ENCODE results near the gene GART.

The GART gene

DNA sequence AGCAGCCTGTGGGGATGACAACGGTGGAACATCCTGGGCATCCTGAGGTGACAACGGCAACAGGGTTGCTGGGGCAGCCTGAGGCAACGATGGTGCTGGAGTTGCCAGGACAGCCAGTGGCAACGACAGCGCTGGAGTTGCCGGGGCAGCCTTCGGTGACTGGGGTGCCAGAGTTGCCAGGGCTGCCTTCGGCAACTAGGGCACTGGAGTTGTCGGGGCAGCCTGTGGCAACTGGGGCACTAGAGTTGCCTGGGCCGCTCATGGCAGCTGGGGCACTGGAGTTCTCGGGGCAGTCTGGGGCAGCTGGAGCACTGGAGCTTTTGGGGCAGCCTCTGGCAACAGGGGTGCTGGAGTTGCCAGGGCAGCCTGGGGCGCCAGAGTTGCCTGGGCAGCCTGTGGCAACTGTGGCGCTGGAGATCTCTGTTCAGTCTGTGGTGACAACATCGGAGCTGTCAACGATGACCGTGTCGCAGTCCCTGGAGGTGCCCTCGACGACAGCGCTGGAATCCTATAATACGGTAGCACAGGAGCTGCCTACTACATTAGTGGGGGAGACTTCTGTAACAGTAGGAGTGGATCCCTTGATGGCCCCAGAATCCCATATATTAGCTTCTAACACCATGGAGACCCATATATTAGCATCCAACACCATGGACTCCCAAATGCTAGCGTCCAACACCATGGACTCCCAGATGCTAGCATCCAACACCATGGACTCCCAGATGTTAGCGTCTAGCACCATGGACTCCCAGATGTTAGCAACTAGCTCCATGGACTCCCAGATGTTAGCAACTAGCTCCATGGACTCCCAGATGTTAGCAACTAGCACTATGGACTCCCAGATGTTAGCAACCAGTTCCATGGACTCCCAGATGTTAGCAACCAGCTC, 9.1 kb upstream of the GART start:
- TF ChIP-seq JUND (IDR thresholded peaks at IDR 0.05; ENCODE audit: low read depth) = no peak
- DNase-seq (ENCODE audit: low read depth in 1 of 2, low spot score in 1 of 2) = no peak
- in situ Hi-C loops (cut with HindIII; ENCODE audit: low pct_unique_long_range_greater_than_20kb, low sequenced_read_pairs) = no loop called here

DNA sequence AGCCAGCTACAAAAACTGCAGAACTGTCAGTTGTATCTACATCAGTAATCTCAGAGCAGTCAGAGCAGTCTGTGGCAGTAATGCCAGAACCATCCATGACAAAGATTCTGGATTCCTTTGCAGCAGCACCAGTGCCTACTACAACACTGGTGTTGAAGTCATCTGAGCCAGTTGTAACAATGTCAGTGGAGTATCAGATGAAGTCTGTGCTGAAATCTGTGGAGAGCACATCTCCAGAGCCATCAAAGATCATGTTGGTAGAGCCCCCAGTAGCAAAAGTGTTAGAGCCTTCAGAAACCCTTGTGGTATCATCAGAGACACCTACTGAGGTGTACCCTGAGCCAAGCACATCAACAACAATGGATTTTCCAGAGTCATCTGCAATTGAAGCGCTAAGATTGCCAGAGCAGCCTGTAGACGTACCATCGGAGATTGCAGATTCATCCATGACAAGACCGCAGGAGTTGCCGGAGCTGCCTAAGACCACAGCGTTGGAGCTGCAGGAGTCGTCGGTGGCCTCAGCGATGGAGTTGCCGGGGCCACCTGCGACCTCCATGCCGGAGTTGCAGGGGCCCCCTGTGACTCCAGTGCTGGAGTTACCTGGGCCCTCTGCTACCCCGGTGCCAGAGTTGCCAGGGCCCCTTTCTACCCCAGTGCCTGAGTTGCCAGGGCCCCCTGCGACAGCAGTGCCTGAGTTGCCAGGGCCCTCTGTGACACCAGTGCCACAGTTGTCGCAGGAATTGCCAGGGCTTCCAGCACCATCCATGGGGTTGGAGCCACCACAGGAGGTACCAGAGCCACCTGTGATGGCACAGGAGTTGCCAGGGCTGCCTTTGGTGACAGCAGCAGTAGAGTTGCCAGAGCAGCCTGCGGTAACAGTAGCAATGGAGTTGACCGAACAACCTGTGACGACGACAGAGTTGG, 8.2 kb upstream of the GART start:
- no peak for TF ChIP-seq JUND (IDR thresholded peaks at IDR 0.05; ENCODE audit: low read depth)
- DNase-seq (ENCODE audit: low read depth in 1 of 2, low spot score in 1 of 2) = no peak
- in situ Hi-C loops (cut with HindIII; ENCODE audit: low pct_unique_long_range_greater_than_20kb, low sequenced_read_pairs) = no loop called here

DNA sequence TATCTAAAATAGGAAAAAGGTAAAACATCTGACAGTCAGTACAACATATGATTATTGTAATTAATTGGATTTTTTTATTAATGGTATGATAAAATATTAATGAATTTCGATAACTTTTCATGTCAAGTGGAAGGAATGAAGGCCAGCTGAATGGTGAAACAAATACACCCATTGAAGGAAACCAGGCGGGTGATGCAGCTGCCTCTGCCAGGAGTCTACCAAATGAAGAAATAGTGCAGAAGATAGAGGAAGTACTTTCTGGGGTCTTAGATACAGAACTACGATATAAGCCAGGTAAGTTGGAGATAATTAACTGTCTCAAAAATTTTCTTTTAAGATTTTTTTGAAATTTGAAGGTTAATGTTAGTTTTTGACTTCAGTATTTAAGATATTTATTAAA, 4.2 kb upstream of the GART start:
- no peak for DNase-seq (ENCODE audit: low read depth in 1 of 2, low spot score in 1 of 2)
- in situ Hi-C loops (cut with HindIII; ENCODE audit: low pct_unique_long_range_greater_than_20kb, low sequenced_read_pairs) = no loop called here
- TF ChIP-seq JUND (IDR thresholded peaks at IDR 0.05; ENCODE audit: low read depth) = no peak

DNA sequence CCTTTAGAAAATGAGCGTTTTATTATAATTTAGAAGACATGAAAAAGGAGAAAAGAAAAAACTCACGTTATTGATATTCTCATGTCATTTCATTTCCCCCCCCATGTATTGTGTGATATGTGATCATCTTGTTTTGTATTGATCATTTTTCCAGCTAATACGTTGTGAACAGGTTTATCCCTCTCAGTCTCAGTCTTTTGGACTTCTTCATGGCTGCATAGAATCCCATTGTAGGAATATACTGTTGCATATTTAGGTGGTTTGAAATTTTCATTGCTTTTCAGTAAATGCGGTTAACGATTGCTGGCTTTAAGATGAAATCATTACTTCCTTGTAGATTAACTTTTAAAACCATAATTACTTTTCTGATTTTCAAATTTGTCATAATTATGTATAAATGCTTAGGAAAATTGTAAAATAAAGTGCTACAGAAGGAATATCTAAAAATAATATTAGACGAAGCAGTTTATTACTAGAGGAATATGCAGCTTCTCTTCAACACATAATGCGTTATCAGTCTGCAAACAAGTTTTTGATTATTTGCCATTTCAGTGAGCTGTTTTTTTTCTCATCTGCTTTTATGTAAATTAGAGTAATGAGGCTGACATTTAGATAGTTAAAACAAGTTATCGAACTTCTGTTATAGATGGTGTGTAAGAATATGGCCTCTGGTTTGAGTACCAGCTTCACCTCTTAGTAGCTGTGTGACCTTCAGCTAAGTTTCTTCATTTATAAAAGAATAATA, 2.7 kb upstream of the GART start:
- no peak for TF ChIP-seq JUND (IDR thresholded peaks at IDR 0.05; ENCODE audit: low read depth)
- in situ Hi-C loops (cut with HindIII; ENCODE audit: low pct_unique_long_range_greater_than_20kb, low sequenced_read_pairs) = no loop called here
- no peak for DNase-seq (ENCODE audit: low read depth in 1 of 2, low spot score in 1 of 2)

DNA sequence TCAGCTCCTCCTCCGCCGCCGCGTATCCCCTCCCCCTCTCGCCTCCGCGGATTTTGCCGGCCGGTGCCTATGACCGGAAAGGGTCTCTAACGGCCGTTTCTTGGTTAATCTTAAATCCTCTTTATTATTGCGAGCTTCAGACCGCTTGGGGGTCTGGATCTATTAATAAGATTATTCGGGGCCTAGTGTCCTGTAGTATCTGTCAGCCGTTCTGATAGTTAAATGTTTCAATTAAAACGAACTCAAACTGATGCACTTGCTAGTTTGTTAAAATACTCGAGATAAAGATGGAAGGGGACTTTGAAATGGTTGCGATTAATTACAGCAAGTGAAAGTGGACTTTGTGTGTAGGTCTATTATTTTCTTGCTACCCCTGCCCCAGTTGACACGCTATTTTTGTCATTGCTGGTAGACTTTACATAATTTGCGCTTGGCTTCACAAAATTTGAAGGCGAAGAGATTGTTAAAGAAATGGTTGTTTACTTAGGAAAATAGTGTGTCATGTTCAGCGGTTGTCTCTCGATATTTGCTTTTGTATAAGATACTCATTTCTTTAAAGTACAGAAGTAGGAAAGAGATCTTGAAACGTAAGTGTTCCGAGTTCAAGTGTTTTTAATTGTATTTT, 1.7 kb upstream of the GART start:
- in situ Hi-C loops (cut with HindIII; ENCODE audit: low pct_unique_long_range_greater_than_20kb, low sequenced_read_pairs) = no loop called here
- TF ChIP-seq JUND (IDR thresholded peaks at IDR 0.05; ENCODE audit: low read depth) = no peak
- no peak for DNase-seq (ENCODE audit: low read depth in 1 of 2, low spot score in 1 of 2)

DNA sequence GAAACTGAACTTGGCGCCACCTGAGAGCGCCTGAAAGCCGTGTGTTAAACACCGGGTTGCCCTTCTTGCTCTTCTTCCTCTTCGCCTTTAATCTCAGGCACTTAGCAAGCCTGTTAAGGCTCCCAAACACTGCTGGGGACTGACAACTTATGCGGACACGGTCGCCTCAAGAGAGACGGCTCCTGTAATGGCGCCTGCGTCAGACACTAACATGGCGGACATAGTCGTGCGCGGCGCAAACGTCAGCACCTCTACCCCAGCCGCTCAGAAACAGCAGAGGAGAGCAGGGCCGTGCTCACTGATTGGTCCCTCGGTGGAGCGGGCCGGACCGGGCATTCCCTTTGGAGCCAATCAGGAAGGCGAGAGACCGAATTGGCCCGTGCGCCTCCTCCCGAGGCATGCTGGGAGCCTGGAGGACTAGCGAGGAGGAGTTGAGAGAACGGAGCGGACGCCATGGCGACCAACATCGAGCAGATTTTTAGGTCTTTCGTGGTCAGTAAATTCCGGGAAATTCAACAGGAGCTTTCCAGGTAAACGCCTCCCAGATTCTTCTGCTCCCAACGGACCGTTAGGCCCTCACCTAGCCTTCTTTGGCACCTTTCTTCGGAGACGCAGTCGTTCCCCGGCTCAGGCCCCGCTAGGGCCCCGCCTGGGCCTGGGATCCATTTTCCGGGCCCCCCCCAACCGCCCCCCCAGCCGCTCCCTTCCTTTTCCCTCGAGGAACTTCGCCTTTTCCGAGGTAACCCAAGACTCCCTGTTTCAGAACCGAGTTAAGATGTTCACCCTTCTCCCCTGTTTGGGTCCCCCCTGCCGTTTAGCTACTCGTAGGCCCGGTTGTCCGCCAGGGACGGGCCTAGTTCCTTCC, 955 bp upstream of the GART start, which contains the start of gene SON:
Gene SON (plus strand): TSS at position 399 of the 865 bp plus-strand sequence. CDS start 55 bp downstream, at position 454.
- in situ Hi-C loops (cut with HindIII; ENCODE audit: low pct_unique_long_range_greater_than_20kb, low sequenced_read_pairs) = no loop called here
- DNase-seq (ENCODE audit: low read depth in 1 of 2, low spot score in 1 of 2) = peak; percentile 94 to 99
- no peak for TF ChIP-seq JUND (IDR thresholded peaks at IDR 0.05; ENCODE audit: low read depth)

DNA sequence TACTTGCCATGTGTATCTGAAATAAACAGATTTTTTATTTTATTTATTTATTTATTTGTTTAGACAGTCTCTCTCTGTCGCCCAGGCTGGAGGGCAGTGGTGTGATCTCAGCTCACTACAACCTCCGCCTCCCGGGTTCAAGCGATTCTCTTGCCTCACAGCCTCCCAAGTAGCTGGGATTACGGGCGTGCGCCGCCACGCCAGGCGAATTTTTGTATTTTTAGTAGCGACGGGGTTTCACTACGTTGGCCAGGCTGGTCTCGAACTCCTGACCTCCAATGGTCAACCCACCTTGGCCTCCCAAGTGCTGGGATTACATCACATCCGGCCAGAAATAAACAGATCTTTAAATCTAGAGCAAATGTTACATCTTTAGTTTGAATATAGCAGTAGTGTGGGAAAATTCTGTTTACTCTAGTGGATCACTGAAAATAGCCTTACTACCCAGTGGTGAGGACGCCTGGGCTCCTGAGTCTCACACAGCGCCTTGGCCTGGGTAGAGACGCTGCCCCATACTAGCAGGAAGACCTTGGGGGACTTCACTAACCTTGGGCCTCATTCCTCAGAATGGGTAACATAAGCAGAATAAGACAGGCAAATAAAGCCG, 709 bp downstream of the GART start:
- peak in 1 of 2 experiments; percentile 27 for DNase-seq (ENCODE audit: low read depth in 1 of 2, low spot score in 1 of 2)
- in situ Hi-C loops (cut with HindIII; ENCODE audit: low pct_unique_long_range_greater_than_20kb, low sequenced_read_pairs) = no loop called here
- no peak for TF ChIP-seq JUND (IDR thresholded peaks at IDR 0.05; ENCODE audit: low read depth)

DNA sequence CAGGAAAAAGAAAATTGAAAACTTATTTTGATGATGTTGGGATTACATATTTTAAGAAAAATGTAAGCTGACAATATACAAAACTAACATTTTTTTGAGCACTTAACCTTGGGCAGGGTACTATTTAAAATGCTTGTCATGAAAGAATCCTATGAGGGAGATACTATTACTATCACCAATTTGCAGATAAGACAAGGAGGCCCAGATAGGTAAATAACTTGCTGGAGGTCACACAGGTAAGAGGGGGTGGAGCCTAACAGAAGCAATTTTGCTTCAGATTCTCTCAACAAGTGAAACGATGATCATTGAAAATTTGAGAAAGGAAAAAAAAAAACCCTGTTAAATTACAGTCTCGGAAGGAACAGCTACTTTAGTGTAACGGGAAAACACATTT, 1.2 kb downstream of the GART start:
- no peak for DNase-seq (ENCODE audit: low read depth in 1 of 2, low spot score in 1 of 2)
- in situ Hi-C loops (cut with HindIII; ENCODE audit: low pct_unique_long_range_greater_than_20kb, low sequenced_read_pairs) = no loop called here
- no peak for TF ChIP-seq JUND (IDR thresholded peaks at IDR 0.05; ENCODE audit: low read depth)

DNA sequence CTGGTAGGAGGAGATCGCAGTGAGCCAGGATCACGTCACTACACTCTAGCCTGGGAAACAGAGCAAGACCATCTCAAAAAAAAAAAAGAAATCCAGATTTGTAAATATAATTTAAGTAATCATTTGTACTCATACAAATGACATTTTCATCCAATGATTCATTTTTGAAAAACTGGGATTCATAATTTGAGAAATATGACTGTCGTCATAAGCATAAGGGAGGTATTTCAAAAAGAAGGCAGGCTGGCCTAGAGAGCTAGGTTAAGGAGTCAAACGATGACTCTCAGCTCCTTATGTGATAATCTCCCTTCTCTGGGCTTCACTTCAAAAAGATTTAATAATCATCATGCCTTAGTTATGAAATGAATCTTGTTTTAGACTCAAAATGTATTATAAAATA, 2.3 kb downstream of the GART start:
- no peak for TF ChIP-seq JUND (IDR thresholded peaks at IDR 0.05; ENCODE audit: low read depth)
- DNase-seq (ENCODE audit: low read depth in 1 of 2, low spot score in 1 of 2) = no peak
- in situ Hi-C loops (cut with HindIII; ENCODE audit: low pct_unique_long_range_greater_than_20kb, low sequenced_read_pairs) = no loop called here

DNA sequence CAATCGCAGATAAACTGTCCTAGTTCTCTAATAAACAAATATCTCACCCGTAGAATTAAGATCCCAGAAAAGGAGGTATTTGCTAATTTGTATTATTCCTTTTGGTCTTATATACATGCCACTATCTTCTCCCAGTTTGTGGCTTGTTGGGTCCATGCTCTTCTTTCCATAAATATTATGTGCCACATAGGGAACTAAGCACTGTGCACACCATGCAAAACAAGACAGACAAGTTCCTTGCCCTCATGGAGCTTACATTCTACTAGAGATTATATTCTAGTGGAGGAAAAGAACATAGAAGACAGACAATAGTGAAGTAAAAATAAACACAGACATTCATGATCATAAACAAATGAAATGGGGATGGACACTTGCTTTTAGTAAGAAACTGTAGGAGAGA, 4.7 kb downstream of the GART start:
- no peak for DNase-seq (ENCODE audit: low read depth in 1 of 2, low spot score in 1 of 2)
- in situ Hi-C loops (cut with HindIII; ENCODE audit: low pct_unique_long_range_greater_than_20kb, low sequenced_read_pairs) = no loop called here
- TF ChIP-seq JUND (IDR thresholded peaks at IDR 0.05; ENCODE audit: low read depth) = no peak

DNA sequence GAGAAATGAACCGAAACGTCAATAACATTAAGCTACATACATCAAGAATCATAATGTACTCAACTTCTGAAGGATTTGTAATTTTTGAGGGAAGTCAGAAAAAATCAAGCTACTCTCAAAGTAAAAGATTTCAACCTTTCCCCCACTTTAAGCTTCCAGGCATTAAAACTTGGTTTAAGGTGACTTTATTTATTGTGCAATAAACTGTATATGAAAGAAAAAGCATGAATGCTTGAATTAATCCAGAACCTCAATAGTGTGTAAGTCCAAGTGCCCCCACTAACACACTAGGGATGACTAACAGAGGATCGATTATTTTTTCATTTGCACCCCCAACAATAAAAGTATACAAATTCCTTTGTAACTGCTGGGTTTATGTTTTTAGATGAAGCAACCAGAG, 10.9 kb downstream of the GART start:
- TF ChIP-seq JUND (IDR thresholded peaks at IDR 0.05; ENCODE audit: low read depth) = no peak
- no peak for DNase-seq (ENCODE audit: low read depth in 1 of 2, low spot score in 1 of 2)
- in situ Hi-C loops (cut with HindIII; ENCODE audit: low pct_unique_long_range_greater_than_20kb, low sequenced_read_pairs) = no loop called here

All from T47D (cell line).